ENCODE results near the gene CCDC146.
A peak's percentile ranks its signal among the peaks of the same experiment; 100 is the strongest.
"Not testable (repeated sequence)": the region's sequence is repeated elsewhere in the genome, so short reads cannot be mapped to it uniquely, and the experiment has no call there.

CCDC146 gene

GRCh38 chr7:77205706-77206105 is 83.3 kb downstream of the CCDC146 start:
- DNase-seq, result no peak

GRCh38 chr7:77208416-77208815 is 86.0 kb downstream of the CCDC146 start:
- DNase-seq, result no peak

- DNase-seq, result no peak
Observed at GRCh38 chr7:77209479-77210139, 87.2 kb downstream of the CCDC146 start.

- no peak for DNase-seq
Observed at GRCh38 chr7:77216181-77216845, 93.9 kb downstream of the CCDC146 start.

- DNase-seq, result no peak
Observed at GRCh38 chr7:77217474-77218185, 95.2 kb downstream of the CCDC146 start.

GRCh38 chr7:77219701-77220331 is 97.4 kb downstream of the CCDC146 start:
- not testable (repeated sequence) for DNase-seq

- DNase-seq, result no peak
Observed at GRCh38 chr7:77222065-77222464, 99.7 kb downstream of the CCDC146 start.

- no peak for DNase-seq
Observed at GRCh38 chr7:77222819-77223218, 100.4 kb downstream of the CCDC146 start.

GRCh38 chr7:77223261-77223660 is 100.8 kb downstream of the CCDC146 start:
- no peak for DNase-seq

- DNase-seq, result no peak
Observed at GRCh38 chr7:77226357-77226839, 104.0 kb downstream of the CCDC146 start.

- not testable (repeated sequence) for DNase-seq
Observed at GRCh38 chr7:77228795-77229194, 106.4 kb downstream of the CCDC146 start.

- DNase-seq, result no peak
Observed at GRCh38 chr7:77232467-77232866, 110.1 kb downstream of the CCDC146 start.

- DNase-seq, result no peak
Observed at GRCh38 chr7:77235276-77235675, 112.9 kb downstream of the CCDC146 start.

GRCh38 chr7:77238703-77239136 is 116.3 kb downstream of the CCDC146 start:
- no peak for DNase-seq

GRCh38 chr7:77239471-77239870 is 117.1 kb downstream of the CCDC146 start:
- DNase-seq, result no peak

- no peak for DNase-seq
Observed at GRCh38 chr7:77242068-77242467, 119.7 kb downstream of the CCDC146 start.

- no peak for DNase-seq
Observed at GRCh38 chr7:77242554-77242953, 120.1 kb downstream of the CCDC146 start.

- no peak for DNase-seq
Observed at GRCh38 chr7:77244222-77244934, 122.0 kb downstream of the CCDC146 start.

- DNase-seq, result no peak
Observed at GRCh38 chr7:77245015-77245755, 122.8 kb downstream of the CCDC146 start.

GRCh38 chr7:77246026-77246640 is 123.7 kb downstream of the CCDC146 start:
- no peak for DNase-seq

GRCh38 chr7:77247206-77247850 is 124.9 kb downstream of the CCDC146 start:
- peak; percentile 32 for DNase-seq
